SK-N-SH treated with all-trans-retinoic acid at 6 μM for 48 hours (cell line): ENCODE data around the gene GTF2E1.

ENCODE experiments used
- ESRRG ChIP-seq: fragments of 250-450 bp; sonication (Bioruptor Pico); IDR thresholded peaks from 2 replicates; pipeline ENCODE4 v1.6.1; 2021; ENCODE audit warnings: mild to moderate bottlenecking
- OSR1 ChIP-seq: fragments of 250-450 bp; sonication (Bioruptor Pico); IDR thresholded peaks from 2 replicates; pipeline ENCODE4 v1.8.0; 2022; ENCODE audit warnings: moderate library complexity, mild to moderate bottlenecking, inconsistent platforms
- PPARA ChIP-seq: fragments of 250-450 bp; sonication (Bioruptor Pico); IDR thresholded peaks from 2 replicates; pipeline ENCODE4 v1.5.0; 2020; ENCODE audit warnings: mild to moderate bottlenecking, borderline replicate concordance
- RARB ChIP-seq: fragments of 250-450 bp; sonication (Bioruptor Pico); IDR thresholded peaks from 2 replicates; pipeline ENCODE4 v1.8.0; 2021; ENCODE audit warnings: mild to moderate bottlenecking, moderate library complexity
- SNAI2 ChIP-seq: fragments of 250-450 bp; sonication (Bioruptor Pico); IDR thresholded peaks from 2 replicates; pipeline ENCODE4 v1.5.0; 2020; ENCODE audit warnings: mild to moderate bottlenecking, moderate library complexity
- TCF4 ChIP-seq: fragments of 250-450 bp; sonication (Bioruptor Pico); IDR thresholded peaks from 2 replicates; pipeline ENCODE4 v1.8.0; 2021; ENCODE audit warnings: mild to moderate bottlenecking, moderate library complexity, borderline replicate concordance
- TF ChIP-seq, protein P1 (sequence below): fragments of 250-450 bp; sonication (Bioruptor Pico); IDR thresholded peaks from 2 replicates; pipeline ENCODE4 v1.8.0; 2020; ENCODE audit warnings: mild to moderate bottlenecking, moderate library complexity, borderline replicate concordance

DNA sequence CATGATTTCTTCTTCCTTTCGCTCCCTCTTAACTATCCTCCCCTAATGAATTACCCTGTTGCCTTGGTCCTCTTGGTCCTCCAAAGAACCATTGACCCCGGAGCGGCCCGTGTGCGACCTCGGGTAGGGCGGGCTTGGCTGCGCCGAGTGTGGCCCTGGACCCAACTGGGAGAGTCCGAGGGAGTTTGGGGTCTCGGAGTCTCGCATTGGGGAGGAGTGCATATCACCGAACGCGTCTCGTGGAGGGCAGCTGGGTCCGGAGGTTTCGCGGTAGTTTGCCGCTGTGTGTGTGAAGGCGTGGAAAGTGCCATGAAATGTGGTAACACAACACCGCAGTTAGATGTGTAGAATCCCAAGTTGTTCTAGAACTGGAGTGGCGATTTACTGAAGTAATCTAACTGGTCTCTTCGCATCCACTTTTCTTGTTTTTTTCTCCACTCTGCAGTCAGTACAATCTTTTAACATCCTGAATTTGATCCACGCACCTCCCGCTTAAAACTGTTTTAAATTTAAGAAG is 363 bp downstream of the GTF2E1 start:
- TF ChIP-seq TCF4 (CRISPR knock-in tag): no peak
- TF ChIP-seq, protein P1, sequence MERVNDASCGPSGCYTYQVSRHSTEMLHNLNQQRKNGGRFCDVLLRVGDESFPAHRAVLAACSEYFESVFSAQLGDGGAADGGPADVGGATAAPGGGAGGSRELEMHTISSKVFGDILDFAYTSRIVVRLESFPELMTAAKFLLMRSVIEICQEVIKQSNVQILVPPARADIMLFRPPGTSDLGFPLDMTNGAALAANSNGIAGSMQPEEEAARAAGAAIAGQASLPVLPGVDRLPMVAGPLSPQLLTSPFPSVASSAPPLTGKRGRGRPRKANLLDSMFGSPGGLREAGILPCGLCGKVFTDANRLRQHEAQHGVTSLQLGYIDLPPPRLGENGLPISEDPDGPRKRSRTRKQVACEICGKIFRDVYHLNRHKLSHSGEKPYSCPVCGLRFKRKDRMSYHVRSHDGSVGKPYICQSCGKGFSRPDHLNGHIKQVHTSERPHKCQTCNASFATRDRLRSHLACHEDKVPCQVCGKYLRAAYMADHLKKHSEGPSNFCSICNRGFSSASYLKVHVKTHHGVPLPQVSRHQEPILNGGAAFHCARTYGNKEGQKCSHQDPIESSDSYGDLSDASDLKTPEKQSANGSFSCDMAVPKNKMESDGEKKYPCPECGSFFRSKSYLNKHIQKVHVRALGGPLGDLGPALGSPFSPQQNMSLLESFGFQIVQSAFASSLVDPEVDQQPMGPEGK (CRISPR knock-in tag): no peak
- TF ChIP-seq RARB (CRISPR knock-in tag): no peak
- no peak for TF ChIP-seq ESRRG (CRISPR knock-in tag)
- no peak for TF ChIP-seq PPARA (CRISPR knock-in tag)
- TF ChIP-seq OSR1 (CRISPR knock-in tag): no peak
- TF ChIP-seq SNAI2 (CRISPR knock-in tag): no peak
